GM13976 (cell line): ENCODE measurements around the gene TIPARP.
"Not testable (repeated sequence)": the region's sequence is repeated elsewhere in the genome, so short reads cannot be mapped to it uniquely, and the experiment has no call there.

Experiments
- DNase-seq: peaks from one replicate; pipeline ENCODE4 v3.0.0; 2012; ENCODE audit warnings: low spot score
- in situ Hi-C: fragments of 300-500 bp; cut with MboI; formaldehyde crosslinking; loops from one replicate; pipeline ENCODE4 v1.12.0; 2022; ENCODE audit warnings: low sequenced_read_pairs, mixed read lengths, inconsistent platforms; ENCODE audit not compliant: unreplicated experiment
- TF ChIP-seq, protein P1 (sequence below): IDR thresholded peaks from 2 replicates; pipeline ENCODE4 v1.5.1; 2012; ENCODE audit warnings: borderline replicate concordance, mild to moderate bottlenecking; ENCODE audit not compliant: insufficient read depth; ENCODE audit errors: extremely low read depth, missing control alignments, control extremely low read depth

The TIPARP gene

DNA sequence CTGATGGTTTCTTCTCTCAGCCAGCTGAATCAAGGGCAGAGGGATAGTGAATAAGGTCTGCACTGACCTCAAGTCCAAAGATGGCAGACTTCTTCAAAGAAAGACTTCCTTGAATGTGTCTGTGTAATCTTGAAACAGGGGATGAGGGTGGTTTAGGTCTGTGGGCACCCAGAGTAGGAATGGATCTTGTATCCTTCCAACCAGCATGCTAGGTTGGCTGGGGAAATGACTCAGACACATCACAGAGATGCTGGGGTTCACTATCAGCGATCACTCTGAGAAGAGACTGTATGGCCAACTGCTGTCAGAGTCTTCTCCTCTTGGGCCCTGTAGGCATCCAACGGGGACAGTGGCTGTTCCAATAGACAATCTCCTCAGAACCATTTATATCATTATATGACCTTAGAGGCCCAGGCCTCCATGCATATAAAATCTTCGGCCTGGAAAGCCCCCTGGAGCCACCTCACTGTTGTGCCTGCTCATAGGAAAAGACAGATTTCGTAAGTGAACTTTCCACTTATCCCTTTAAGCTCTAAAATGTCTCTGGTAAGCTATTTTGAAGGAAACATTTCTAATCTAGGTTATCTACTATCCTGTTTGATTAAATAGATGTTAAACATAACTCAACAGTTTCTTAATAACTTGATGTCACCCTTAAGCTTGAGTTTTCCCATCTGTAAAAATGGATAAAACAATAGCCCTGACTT, 58.5 kb downstream of the TIPARP start:
- in situ Hi-C loops: no loop called here
- TF ChIP-seq, protein P1, sequence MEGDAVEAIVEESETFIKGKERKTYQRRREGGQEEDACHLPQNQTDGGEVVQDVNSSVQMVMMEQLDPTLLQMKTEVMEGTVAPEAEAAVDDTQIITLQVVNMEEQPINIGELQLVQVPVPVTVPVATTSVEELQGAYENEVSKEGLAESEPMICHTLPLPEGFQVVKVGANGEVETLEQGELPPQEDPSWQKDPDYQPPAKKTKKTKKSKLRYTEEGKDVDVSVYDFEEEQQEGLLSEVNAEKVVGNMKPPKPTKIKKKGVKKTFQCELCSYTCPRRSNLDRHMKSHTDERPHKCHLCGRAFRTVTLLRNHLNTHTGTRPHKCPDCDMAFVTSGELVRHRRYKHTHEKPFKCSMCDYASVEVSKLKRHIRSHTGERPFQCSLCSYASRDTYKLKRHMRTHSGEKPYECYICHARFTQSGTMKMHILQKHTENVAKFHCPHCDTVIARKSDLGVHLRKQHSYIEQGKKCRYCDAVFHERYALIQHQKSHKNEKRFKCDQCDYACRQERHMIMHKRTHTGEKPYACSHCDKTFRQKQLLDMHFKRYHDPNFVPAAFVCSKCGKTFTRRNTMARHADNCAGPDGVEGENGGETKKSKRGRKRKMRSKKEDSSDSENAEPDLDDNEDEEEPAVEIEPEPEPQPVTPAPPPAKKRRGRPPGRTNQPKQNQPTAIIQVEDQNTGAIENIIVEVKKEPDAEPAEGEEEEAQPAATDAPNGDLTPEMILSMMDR: no peak
- DNase-seq: no peak

DNA sequence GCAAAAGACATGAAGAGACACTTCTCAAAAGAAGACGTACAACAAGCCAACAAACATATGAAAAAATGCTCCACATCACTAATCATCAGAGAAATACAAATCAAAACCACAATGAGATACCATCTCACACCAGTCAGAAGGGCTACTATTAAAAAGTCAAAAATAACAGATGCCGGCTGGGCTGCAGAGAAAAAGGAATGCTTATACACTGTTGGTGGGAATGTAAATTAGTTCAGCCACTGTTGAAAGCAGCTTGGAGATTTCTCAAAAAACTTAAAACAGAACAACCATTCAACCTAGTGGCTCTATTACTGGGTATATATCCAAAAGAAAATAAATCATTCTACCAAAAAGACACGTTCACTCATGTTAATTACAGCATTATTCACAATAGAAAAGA, 60.3 kb downstream of the TIPARP start:
- DNase-seq, in situ Hi-C loops: not testable (repeated sequence)

DNA sequence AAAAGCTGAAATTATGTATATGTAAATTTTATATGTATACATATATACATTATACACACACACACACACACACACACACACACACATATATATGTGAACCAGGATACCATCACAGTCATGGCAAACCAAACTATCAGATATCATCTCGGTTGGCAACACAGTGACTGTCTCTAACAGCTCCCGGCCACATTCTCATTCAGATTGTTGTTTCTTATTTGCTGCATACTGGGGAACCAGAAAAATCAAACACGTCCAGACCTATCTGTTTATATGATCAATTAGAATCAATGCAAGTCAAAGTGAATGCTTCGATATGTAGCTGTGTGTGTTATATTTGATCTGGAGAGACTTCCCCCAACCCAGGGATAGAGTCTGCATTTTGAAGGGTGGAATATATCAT, 61.1 kb downstream of the TIPARP start:
- DNase-seq: no peak
- in situ Hi-C loops: no loop called here
- TF ChIP-seq, protein P1: no peak

DNA sequence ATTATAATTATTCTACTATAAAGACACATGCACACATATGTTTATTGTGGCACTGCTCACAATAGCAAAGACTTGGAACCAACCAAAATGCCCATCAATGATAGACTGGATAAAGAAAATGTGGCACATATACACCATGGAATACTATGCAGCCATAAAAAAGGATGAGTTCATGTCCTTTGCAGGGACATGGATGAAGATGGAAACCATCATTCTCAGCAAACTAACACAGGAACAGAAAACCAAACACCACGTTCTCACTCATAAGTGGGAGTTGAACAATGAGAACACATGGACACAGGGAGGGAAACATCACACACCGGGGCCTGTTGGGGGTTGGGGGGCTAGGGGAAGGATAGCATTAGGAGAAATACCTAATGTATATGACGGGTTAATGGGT, 62.7 kb downstream of the TIPARP start:
- DNase-seq, in situ Hi-C loops: not testable (repeated sequence)

DNA sequence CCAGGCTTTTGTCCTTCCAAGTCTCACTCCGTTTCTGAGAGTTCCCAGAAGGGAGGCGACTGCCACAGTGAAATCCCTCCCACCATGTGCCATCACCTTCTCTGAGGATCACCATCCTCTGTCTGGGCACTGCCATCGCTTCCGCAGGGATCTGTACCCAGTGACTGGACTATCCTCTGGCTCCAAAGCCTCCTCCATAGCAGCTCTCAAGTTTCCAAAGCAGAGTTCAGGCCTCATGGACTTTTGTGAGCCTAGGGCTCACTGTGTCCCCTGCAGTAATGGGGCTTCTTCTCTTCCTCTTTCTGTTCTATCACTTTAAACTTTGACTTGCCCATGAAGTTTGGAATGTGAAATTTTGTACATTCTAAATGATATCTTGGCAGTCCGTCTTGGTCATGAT, 63.9 kb downstream of the TIPARP start:
- DNase-seq: no peak
- TF ChIP-seq, protein P1: no peak
- in situ Hi-C loops: no loop called here

DNA sequence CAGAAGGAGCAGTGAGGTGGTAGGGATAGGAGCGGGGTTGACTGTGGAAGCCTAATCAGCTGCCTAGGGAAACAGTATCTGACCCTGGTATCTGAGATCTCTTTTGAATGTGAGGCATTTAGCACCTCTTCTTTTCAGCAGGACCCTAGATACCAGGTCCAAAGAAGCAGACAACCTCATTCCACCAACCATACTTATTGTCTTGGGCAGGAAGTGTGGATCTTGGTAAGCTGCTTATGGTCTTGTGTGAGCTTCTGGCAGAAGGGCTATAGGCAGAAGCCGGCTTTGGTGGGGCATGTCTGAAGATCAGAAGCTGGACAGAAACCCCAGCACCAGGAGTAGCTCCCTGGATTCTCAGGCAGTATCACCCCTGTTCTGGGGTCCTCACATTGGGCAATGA, 65.6 kb downstream of the TIPARP start:
- in situ Hi-C loops: no loop called here
- TF ChIP-seq, protein P1: no peak
- no peak for DNase-seq

DNA sequence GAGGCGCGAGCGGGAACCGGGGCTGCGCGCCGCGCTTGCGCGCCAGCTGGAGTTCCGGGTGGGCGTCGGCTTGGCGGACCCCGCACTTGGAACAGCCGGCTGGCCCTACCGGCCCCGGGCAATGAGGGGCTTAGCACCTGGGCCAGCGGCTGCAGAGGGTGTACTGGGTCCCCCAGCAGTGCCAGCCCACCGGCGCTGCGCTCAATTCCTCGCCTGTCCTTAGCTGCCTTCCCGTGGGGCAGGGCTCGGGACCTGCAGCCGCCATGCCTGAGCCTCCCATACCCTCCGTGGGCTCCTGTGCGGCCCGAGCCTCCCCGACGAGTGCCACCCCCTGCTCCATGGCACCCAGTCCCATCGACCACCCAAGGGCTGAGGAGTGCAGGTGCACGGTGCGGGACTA, 66.2 kb downstream of the TIPARP start:
- in situ Hi-C loops, DNase-seq: not testable (repeated sequence)

DNA sequence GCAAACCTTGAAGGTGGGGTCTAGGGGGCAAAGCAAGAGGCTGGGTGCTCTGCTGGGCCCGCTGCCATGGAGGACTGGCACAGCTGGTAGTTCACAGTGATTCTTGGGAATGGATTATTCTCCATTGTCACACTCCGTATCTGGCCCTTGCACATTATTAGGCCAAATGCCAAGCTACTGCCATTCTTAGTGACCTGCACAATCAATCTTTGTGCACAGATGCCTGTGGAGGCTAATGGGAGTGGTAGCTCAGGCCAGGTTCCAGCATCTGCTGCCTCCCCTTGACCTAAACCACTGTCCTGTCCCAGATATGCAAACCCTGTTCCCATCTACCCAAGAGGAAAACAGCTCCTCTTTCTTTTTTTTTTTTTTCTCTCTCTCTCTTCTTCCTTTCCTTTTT, 67.5 kb downstream of the TIPARP start:
- TF ChIP-seq, protein P1: no peak

DNA sequence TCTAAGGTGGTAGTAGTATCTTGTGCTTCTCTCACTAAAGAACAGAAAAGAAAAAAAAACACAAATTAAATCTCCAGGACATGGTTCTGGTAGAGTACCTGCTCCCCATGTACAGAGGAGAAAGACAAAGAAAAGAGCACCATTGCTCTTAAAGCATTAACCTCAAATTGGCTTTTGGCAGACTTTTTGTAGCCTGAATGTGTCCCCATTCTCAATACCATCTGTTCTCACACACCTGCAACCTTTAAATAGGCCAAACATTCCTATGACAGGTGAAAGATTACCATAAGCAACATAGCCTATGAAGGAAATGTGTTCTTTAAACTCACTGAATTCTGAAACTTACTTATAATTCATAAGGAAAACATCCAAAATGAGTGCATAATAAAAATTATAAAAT, 68.0 kb downstream of the TIPARP start:
- no peak for DNase-seq
- in situ Hi-C loops: no loop called here
- TF ChIP-seq, protein P1: no peak

More for the DNA sequence above, 67.5 kb downstream of the TIPARP start:
- DNase-seq: no peak
- in situ Hi-C loops: no loop called here
